ENCODE data around the gene GRM7. TPM values are rescaled to one million over a fixed set of nuclear protein-coding genes. Genes with fewer than 3 reads are reported as not detected.

The GRM7 gene
- polyA plus RNA-seq, 1 experiment = not detected

DNA sequence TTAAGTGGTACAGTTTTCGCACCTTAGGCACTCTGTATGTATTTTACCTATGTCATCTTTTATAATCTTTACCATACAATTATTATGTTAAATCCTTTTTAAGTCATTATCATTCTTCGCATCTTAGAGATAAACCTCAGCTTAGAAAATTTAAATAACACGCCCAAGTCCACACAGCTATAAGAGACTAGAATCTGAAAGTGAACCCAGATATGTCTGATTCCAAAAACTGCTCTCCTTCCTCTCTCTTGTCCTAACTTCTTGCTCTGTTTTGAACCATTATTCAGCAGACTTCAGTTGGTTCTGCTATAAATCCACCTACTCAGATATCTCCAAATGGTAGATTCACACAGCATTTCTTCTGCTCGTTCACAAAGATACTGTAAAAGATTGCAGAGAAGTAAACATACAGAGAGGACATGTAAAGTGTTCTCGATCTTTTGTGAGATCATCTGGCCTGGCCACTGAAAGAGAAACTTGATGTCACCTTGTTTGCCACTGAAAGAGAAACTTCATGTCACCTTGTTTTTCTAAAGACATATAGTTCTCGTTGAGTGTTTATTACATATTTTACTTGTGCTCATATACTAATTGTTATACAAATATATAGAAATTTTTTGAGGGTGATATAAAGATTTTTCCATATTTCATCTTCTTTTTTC lies 533.2 kb downstream of the GRM7 start:
- Histone ChIP-seq H3K9me3 (ENCODE audit: control insufficient read depth, insufficient read depth, low read length) (peaks cover 17% of the 10 kb centered on the region), H3K4me3 (ENCODE audit: low read depth, low read length) (no peak overlapping the region), H3K27ac (ENCODE audit: low read depth, low read length) (no peak overlapping the region), H3K27me3 (ENCODE audit: control insufficient read depth, insufficient read depth, low read length) (no peaks in the 10 kb centered on the region)
- TF ChIP-seq CTCF (IDR thresholded peaks at IDR 0.05; ENCODE audit: low read depth, low read length) = no peak
- POLR2A ChIA-PET = no interaction called here
- DNase-seq (ENCODE audit: low read depth, low spot score) = no peak
- CTCF ChIA-PET = no interaction called here

GRCh38 chr3:7396534-7396933 lies 535.6 kb downstream of the GRM7 start:
- H3K27ac ChIP-seq (ENCODE audit: low read depth, low read length) = no peak overlapping the region
- ChIA-PET POLR2A (no interaction called here), CTCF (no interaction called here)
- no peak for TF ChIP-seq CTCF (IDR thresholded peaks at IDR 0.05; ENCODE audit: low read depth, low read length)
- peaks cover 21% of the 10 kb centered on the region for H3K9me3 ChIP-seq (ENCODE audit: control insufficient read depth, insufficient read depth, low read length)
- no peak for DNase-seq (ENCODE audit: low read depth, low spot score)
- H3K27me3 ChIP-seq (ENCODE audit: control insufficient read depth, insufficient read depth, low read length) = no peaks in the 10 kb centered on the region
- no peak overlapping the region for H3K4me3 ChIP-seq (ENCODE audit: low read depth, low read length)

DNA sequence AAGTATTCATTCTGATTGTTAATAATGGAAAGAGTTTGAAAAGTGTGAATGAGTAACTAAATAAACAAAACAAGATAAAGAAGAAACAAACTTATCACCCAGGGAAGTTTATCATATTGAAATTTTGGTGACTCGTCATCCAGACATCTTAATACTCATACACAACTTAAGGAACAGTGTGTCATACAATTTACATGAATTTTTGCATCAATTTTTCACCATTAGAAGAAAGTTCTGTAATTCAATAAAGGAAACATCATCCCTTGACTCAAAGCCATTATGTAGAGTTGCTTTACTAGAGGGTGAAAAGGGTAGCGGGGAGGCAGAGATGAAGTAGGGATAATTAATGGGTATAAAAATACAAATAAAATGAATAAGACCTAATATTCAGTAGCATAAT lies 536.2 kb downstream of the GRM7 start:
- peaks cover 16% of the 10 kb centered on the region for H3K9me3 ChIP-seq (ENCODE audit: control insufficient read depth, insufficient read depth, low read length)
- H3K27ac ChIP-seq (ENCODE audit: low read depth, low read length) = no peak overlapping the region
- TF ChIP-seq CTCF (IDR thresholded peaks at IDR 0.05; ENCODE audit: low read depth, low read length) = no peak
- ChIA-PET CTCF (no interaction called here), POLR2A (no interaction called here)
- no peaks in the 10 kb centered on the region for H3K27me3 ChIP-seq (ENCODE audit: control insufficient read depth, insufficient read depth, low read length)
- no peak overlapping the region for H3K4me3 ChIP-seq (ENCODE audit: low read depth, low read length)
- DNase-seq (ENCODE audit: low read depth, low spot score) = no peak

GRCh38 chr3:7400360-7400759 lies 539.4 kb downstream of the GRM7 start:
- H3K4me3 ChIP-seq (ENCODE audit: low read depth, low read length) = no peak overlapping the region
- no peak for DNase-seq (ENCODE audit: low read depth, low spot score)
- ChIA-PET POLR2A (no interaction called here), CTCF (no interaction called here)
- no peak for TF ChIP-seq CTCF (IDR thresholded peaks at IDR 0.05; ENCODE audit: low read depth, low read length)
- no peak overlapping the region for H3K27ac ChIP-seq (ENCODE audit: low read depth, low read length)
- peaks cover 3% of the 10 kb centered on the region; the same call in 1 of the 2 replicates for H3K9me3 ChIP-seq (ENCODE audit: control insufficient read depth, insufficient read depth, low read length)
- no peaks in the 10 kb centered on the region for H3K27me3 ChIP-seq (ENCODE audit: control insufficient read depth, insufficient read depth, low read length)

GRCh38 chr3:7401418-7401817 lies 540.5 kb downstream of the GRM7 start:
- no peak for DNase-seq (ENCODE audit: low read depth, low spot score)
- CTCF ChIA-PET = no interaction called here
- TF ChIP-seq CTCF (IDR thresholded peaks at IDR 0.05; ENCODE audit: low read depth, low read length) = no peak
- Histone ChIP-seq H3K27ac (ENCODE audit: low read depth, low read length) (no peak overlapping the region), H3K27me3 (ENCODE audit: control insufficient read depth, insufficient read depth, low read length) (no peaks in the 10 kb centered on the region), H3K9me3 (ENCODE audit: control insufficient read depth, insufficient read depth, low read length) (peaks cover 3% of the 10 kb centered on the region), H3K4me3 (ENCODE audit: low read depth, low read length) (no peak overlapping the region)
- POLR2A ChIA-PET = no interaction called here

All from AG04450 (cell line).